ENCODE data around the gene CNTLN. TPM values are rescaled to one million over a fixed set of nuclear protein-coding genes. Genes with fewer than 3 reads are reported as not detected.
A peak's percentile ranks its signal among the peaks of the same experiment; 100 is the strongest.
"Not testable (repeated sequence)": the region's sequence is repeated elsewhere in the genome, so short reads cannot be mapped to it uniquely, and the experiment has no call there.

CNTLN gene
- total and polyA plus RNA-seq, 5 donors from 2014 or later = 0.09 to 0.52 (median 0.19) TPM; not detected in 1

DNA sequence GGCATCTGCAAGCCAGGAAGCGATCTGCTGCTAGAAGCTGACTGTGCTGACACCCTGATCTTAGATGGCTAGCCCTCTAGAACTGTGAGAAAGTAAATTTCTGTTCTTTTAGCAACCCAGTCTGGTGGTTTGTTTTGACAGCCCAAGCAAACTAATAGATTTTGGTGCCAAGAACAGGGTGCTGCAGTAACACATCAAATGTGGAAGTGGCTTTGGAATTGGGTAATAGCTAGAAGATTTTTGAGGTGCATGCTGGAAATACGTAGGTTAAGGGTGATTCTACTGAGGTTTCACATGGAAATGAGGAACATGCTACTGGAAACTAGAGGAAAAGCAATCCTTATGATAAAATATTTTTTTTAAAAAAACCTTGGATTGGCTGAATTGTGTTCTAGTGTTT is 290.5 kb downstream of the CNTLN start:
- Histone ChIP-seq H3K9me3 (ENCODE audit: control insufficient read depth in 2 of 2, low read length in 2 of 2) (no peaks in the 10 kb centered on the region), H3K36me3 (ENCODE audit: control insufficient read depth, insufficient read depth, low read length) (no peaks in the 10 kb centered on the region), H3K4me1 (ENCODE audit: control insufficient read depth, insufficient read depth, low read length, poor library complexity, severe bottlenecking) (no peaks in the 10 kb centered on the region), H3K27ac (ENCODE audit: insufficient read depth, low read length, poor library complexity, severe bottlenecking) (no peak overlapping the region), H3K4me3 (ENCODE audit: low read depth, low read length) (no peak overlapping the region), H3K27me3 (ENCODE audit: control insufficient read depth, insufficient read depth, low read length) (no peaks in the 10 kb centered on the region)
- DNase-seq = no peak
- H3K4me3 Mint-ChIP-seq = no peak overlapping the region
- H3K27me3 Mint-ChIP-seq = no peaks in the 10 kb centered on the region
- peaks cover 0 to 4% (median 0%) of the 10 kb centered on the region in 7 donors for H3K9me3 Mint-ChIP-seq
- no peak for ATAC-seq (ENCODE audit: low read depth in 2 of 2)
- no peak overlapping the region for H3K27ac Mint-ChIP-seq
- no peaks in the 10 kb centered on the region for H3K4me1 Mint-ChIP-seq
- no peaks in the 10 kb centered on the region for H3K36me3 Mint-ChIP-seq

- H3K36me3 ChIP-seq (ENCODE audit: control insufficient read depth, insufficient read depth, low read length) = no peaks in the 10 kb centered on the region
- no peak overlapping the region for H3K27ac ChIP-seq (ENCODE audit: insufficient read depth, low read length, poor library complexity, severe bottlenecking)
- H3K4me1 ChIP-seq (ENCODE audit: control insufficient read depth, insufficient read depth, low read length, poor library complexity, severe bottlenecking) = no peaks in the 10 kb centered on the region
- H3K27me3 ChIP-seq (ENCODE audit: control insufficient read depth, insufficient read depth, low read length) = no peaks in the 10 kb centered on the region
- peaks cover 0 to 3% of the 10 kb centered on the region in 2 experiments for H3K9me3 ChIP-seq (ENCODE audit: control insufficient read depth in 2 of 2, low read length in 2 of 2)
- no peak overlapping the region for H3K4me3 ChIP-seq (ENCODE audit: low read depth, low read length)
- Mint-ChIP-seq H3K9me3 (peaks cover 0 to 26% (median 5%) of the 10 kb centered on the region in 7 donors), H3K4me3 (no peak overlapping the region), H3K36me3 (no peaks in the 10 kb centered on the region), H3K27me3 (peaks cover 5% of the 10 kb centered on the region), H3K4me1 (no peaks in the 10 kb centered on the region), H3K27ac (no peak overlapping the region)
- ATAC-seq (ENCODE audit: low read depth in 2 of 2) = no peak
- DNase-seq = no peak
Observed at GRCh38 chr9:17433526-17433925, 298.7 kb downstream of the CNTLN start.

DNA sequence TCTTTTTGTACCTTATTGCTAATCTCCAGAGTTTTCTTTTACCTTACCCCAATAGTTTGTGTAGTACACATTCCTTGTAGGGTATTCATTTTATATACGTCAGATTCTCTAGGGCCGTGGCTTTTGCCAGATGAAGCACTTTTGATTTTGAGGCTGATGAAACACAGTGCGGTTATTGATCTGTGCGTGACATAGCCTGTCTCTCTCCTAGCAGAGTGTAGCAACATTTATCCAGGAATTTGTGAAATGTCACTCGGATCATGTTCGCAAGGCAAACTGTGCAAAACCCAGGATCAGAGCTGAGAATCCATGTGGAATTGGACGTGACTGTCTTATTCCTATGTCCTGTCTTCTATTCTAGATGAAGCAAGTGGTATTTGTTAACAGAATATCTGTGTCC is 302.0 kb downstream of the CNTLN start:
- no peak for DNase-seq
- no peaks in the 10 kb centered on the region for H3K4me1 ChIP-seq (ENCODE audit: control insufficient read depth, insufficient read depth, low read length, poor library complexity, severe bottlenecking)
- Mint-ChIP-seq H3K36me3 (no peaks in the 10 kb centered on the region), H3K27ac (no peak overlapping the region), H3K4me3 (no peak overlapping the region), H3K4me1 (no peaks in the 10 kb centered on the region), H3K27me3 (peaks cover 4% of the 10 kb centered on the region), H3K9me3 (peaks cover 4 to 31% (median 9%) of the 10 kb centered on the region in 7 donors)
- no peaks in the 10 kb centered on the region for H3K36me3 ChIP-seq (ENCODE audit: control insufficient read depth, insufficient read depth, low read length)
- no peak overlapping the region for H3K27ac ChIP-seq (ENCODE audit: insufficient read depth, low read length, poor library complexity, severe bottlenecking)
- no peaks in the 10 kb centered on the region for H3K27me3 ChIP-seq (ENCODE audit: control insufficient read depth, insufficient read depth, low read length)
- H3K9me3 ChIP-seq (ENCODE audit: control insufficient read depth in 2 of 2, low read length in 2 of 2) = peaks cover 3 to 8% of the 10 kb centered on the region in 2 experiments
- ATAC-seq (ENCODE audit: low read depth in 2 of 2) = no peak
- no peak overlapping the region for H3K4me3 ChIP-seq (ENCODE audit: low read depth, low read length)

DNA sequence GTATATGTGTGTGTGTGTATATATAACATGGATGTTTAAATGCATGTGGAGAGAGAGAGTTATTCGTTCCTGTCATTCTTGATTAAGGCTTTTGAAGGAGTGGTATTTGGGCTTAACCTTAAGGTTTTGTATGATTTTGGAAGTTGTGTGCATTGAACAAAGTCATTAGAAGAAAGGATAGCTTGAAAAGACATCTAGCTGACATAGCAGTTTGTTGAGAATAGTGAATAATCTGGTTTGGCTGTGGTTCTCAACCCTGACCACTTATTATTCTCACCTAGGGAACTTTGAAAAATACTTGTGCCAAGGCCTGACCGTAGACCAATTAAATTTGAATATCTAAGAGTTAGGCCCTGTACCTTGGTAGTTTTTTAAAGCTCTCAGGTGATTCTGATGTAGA is 303.0 kb downstream of the CNTLN start:
- Mint-ChIP-seq H3K36me3 (no peaks in the 10 kb centered on the region), H3K4me1 (no peaks in the 10 kb centered on the region), H3K27me3 (no peaks in the 10 kb centered on the region), H3K9me3 (peaks cover 4 to 33% (median 10%) of the 10 kb centered on the region in 7 donors), H3K27ac (no peak overlapping the region), H3K4me3 (no peak overlapping the region)
- ATAC-seq (ENCODE audit: low read depth in 2 of 2) = no peak
- no peaks in the 10 kb centered on the region for H3K27me3 ChIP-seq (ENCODE audit: control insufficient read depth, insufficient read depth, low read length)
- no peaks in the 10 kb centered on the region for H3K4me1 ChIP-seq (ENCODE audit: control insufficient read depth, insufficient read depth, low read length, poor library complexity, severe bottlenecking)
- DNase-seq = no peak
- no peaks in the 10 kb centered on the region for H3K36me3 ChIP-seq (ENCODE audit: control insufficient read depth, insufficient read depth, low read length)
- no peak overlapping the region for H3K4me3 ChIP-seq (ENCODE audit: low read depth, low read length)
- H3K27ac ChIP-seq (ENCODE audit: insufficient read depth, low read length, poor library complexity, severe bottlenecking) = no peak overlapping the region
- peaks cover 3 to 8% of the 10 kb centered on the region in 2 experiments for H3K9me3 ChIP-seq (ENCODE audit: control insufficient read depth in 2 of 2, low read length in 2 of 2)

DNA sequence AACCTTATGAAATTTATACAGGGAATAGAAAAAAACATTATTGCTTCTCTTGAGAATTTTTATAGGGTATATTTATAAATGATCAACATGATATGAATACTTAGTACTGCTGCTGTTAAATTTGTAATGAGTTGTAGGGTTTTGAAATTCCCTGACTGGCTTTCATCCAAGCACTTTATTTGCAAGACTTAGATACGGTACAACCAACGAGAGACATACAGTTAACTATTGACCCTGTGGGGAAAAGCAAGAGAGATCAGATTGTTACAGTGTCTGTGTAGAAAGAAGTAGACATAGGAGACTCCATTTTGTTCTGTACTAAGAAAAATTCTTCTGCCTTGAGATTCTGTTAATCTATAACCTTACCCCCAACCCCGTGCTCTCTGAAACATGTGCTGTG is 310.3 kb downstream of the CNTLN start:
- peaks cover 0 to 11% (median 5%) of the 10 kb centered on the region in 7 donors for H3K9me3 Mint-ChIP-seq
- H3K4me1 Mint-ChIP-seq; H3K27ac ChIP-seq (ENCODE audit: insufficient read depth, low read length, poor library complexity, severe bottlenecking); H3K4me3 Mint-ChIP-seq; H3K27ac Mint-ChIP-seq; H3K36me3 ChIP-seq (ENCODE audit: control insufficient read depth, insufficient read depth, low read length); H3K27me3 Mint-ChIP-seq; H3K4me1 ChIP-seq (ENCODE audit: control insufficient read depth, insufficient read depth, low read length, poor library complexity, severe bottlenecking); H3K4me3 ChIP-seq (ENCODE audit: low read depth, low read length); ATAC-seq (ENCODE audit: low read depth in 2 of 2); H3K36me3 Mint-ChIP-seq; H3K9me3 ChIP-seq (ENCODE audit: control insufficient read depth in 2 of 2, low read length in 2 of 2); H3K27me3 ChIP-seq (ENCODE audit: control insufficient read depth, insufficient read depth, low read length); DNase-seq: not testable (repeated sequence)

DNA sequence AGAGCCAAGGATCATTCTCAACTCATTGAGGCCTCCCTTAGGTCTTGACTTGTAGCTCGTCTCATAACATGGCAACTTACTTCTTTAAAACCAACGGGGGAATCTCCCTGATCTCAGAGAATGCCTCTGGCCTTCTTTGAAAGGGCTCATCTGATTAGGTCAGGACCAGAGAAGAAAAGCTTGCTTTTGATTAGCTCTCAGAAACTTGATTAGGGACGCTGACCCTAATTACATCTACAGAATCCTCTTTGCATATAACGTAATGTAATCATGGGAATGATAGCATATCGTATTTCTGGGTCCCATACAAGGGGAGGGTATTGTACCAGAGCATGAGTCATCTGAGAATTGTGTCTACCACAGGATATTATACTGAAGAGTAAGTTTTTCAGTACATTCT is 318.9 kb downstream of the CNTLN start:
- no peak for ATAC-seq (ENCODE audit: low read depth in 2 of 2)
- H3K27me3 Mint-ChIP-seq = no peaks in the 10 kb centered on the region
- no peaks in the 10 kb centered on the region for H3K4me1 Mint-ChIP-seq
- no peak for DNase-seq
- peaks cover 0 to 5% (median 0%) of the 10 kb centered on the region in 7 donors for H3K9me3 Mint-ChIP-seq
- no peak overlapping the region for H3K4me3 Mint-ChIP-seq
- Histone ChIP-seq H3K9me3 (ENCODE audit: control insufficient read depth in 2 of 2, low read length in 2 of 2) (no peaks in the 10 kb centered on the region), H3K4me3 (ENCODE audit: low read depth, low read length) (no peak overlapping the region), H3K36me3 (ENCODE audit: control insufficient read depth, insufficient read depth, low read length) (no peaks in the 10 kb centered on the region), H3K4me1 (ENCODE audit: control insufficient read depth, insufficient read depth, low read length, poor library complexity, severe bottlenecking) (no peaks in the 10 kb centered on the region), H3K27me3 (ENCODE audit: control insufficient read depth, insufficient read depth, low read length) (no peaks in the 10 kb centered on the region), H3K27ac (ENCODE audit: insufficient read depth, low read length, poor library complexity, severe bottlenecking) (no peak overlapping the region)
- no peak overlapping the region for H3K27ac Mint-ChIP-seq
- no peaks in the 10 kb centered on the region for H3K36me3 Mint-ChIP-seq

DNA sequence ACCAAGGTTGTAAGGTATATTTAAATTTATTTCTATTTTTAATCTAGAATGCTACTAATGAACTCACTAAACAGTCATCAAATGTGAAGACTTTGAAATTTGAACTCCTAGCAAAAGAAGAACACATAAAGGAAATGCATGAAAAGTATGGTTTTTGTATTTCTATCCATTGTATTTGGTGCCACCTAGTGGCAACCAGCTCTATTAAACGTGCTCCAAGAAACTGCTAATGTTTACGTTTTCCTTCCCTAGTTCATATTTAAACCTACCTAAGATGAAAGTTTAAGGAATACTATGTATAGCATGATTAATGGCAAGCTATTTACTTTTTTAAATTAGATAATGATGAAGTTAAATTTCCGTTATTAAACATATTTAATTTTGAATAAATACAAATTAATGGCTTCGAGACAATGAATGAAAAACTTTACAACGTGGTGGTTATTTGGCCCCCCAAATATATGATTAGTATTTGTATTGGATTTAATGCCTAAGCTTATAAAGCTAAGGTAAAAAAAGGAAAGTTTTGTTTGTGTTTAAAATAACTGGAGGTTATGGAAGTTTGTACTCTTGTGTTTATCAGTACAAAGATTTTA is 328.1 kb downstream of the CNTLN start:
- DNase-seq = peak in 2 of 3 donors; percentile 13 to 42
- H3K9me3 ChIP-seq (ENCODE audit: control insufficient read depth in 2 of 2, low read length in 2 of 2) = no peaks in the 10 kb centered on the region
- no peaks in the 10 kb centered on the region for H3K27me3 ChIP-seq (ENCODE audit: control insufficient read depth, insufficient read depth, low read length)
- no peaks in the 10 kb centered on the region for H3K4me1 ChIP-seq (ENCODE audit: control insufficient read depth, insufficient read depth, low read length, poor library complexity, severe bottlenecking)
- Mint-ChIP-seq H3K27me3 (no peaks in the 10 kb centered on the region), H3K36me3 (no peaks in the 10 kb centered on the region), H3K27ac (no peak overlapping the region), H3K4me3 (no peak overlapping the region), H3K4me1 (no peaks in the 10 kb centered on the region), H3K9me3 (no peaks in the 10 kb centered on the region)
- no peak overlapping the region for H3K4me3 ChIP-seq (ENCODE audit: low read depth, low read length)
- H3K27ac ChIP-seq (ENCODE audit: insufficient read depth, low read length, poor library complexity, severe bottlenecking) = no peak overlapping the region
- H3K36me3 ChIP-seq (ENCODE audit: control insufficient read depth, insufficient read depth, low read length) = no peaks in the 10 kb centered on the region
- ATAC-seq (ENCODE audit: low read depth in 2 of 2) = no peak

DNA sequence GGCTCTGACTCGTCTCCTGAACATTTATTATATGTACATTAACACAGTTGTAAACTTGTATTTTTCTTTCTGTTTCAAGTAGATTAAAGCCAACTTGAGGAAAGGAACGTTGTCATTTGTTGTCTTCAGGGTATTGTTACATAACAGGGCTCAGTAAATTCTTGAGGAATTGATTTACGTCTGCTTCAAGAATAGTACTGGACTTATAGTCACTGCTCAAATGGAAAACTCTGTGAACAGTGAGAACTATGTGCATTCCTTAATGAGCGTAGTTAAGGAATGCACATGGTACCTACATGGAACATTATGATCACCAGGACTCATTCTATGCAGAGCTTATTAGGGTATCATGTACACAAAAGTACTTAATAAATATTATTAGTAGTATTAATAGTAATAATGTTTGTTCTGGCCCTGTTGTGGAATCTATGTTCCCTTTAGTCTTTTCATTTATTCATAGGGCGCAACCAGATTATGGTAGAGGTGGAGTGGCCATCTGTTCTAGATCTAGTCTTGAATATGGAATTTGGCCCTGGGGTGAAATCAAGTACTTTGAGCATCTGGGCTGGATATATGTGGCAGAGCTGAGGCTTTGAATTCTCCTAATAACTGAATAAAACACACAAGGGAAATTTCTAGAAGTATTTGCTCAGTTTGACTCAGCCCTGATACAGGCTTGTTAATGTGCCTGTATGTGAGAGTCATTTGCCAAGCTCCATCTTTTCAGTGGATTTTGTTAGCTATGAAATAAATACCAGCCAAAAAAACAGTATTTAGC is 335.4 kb downstream of the CNTLN start:
- no peak for ATAC-seq (ENCODE audit: low read depth in 2 of 2)
- Mint-ChIP-seq H3K27ac (no peak overlapping the region), H3K4me1 (no peaks in the 10 kb centered on the region), H3K27me3 (no peaks in the 10 kb centered on the region), H3K9me3 (peaks cover 0 to 1% (median 0%) of the 10 kb centered on the region in 7 donors), H3K36me3 (no peaks in the 10 kb centered on the region), H3K4me3 (no peak overlapping the region)
- H3K9me3 ChIP-seq (ENCODE audit: control insufficient read depth in 2 of 2, low read length in 2 of 2) = no peaks in the 10 kb centered on the region
- no peak for DNase-seq
- H3K4me3 ChIP-seq (ENCODE audit: low read depth, low read length) = no peak overlapping the region
- no peaks in the 10 kb centered on the region for H3K27me3 ChIP-seq (ENCODE audit: control insufficient read depth, insufficient read depth, low read length)
- H3K4me1 ChIP-seq (ENCODE audit: control insufficient read depth, insufficient read depth, low read length, poor library complexity, severe bottlenecking) = no peaks in the 10 kb centered on the region
- no peaks in the 10 kb centered on the region for H3K36me3 ChIP-seq (ENCODE audit: control insufficient read depth, insufficient read depth, low read length)
- no peak overlapping the region for H3K27ac ChIP-seq (ENCODE audit: insufficient read depth, low read length, poor library complexity, severe bottlenecking)

Data from CD4-positive, CD25-positive, alpha-beta regulatory T cell (primary cell).